ENCODE results near the gene FBXL17. TPM values are rescaled to one million over a fixed set of nuclear protein-coding genes. Genes with fewer than 3 reads are reported as not detected.

Gene FBXL17
- total RNA-seq, 1 experiment from 2014 or later: 4.9 TPM

- in situ Hi-C loops (cut with HindIII; ENCODE audit: low pct_unique_long_range_greater_than_20kb, low sequenced_read_pairs): no loop called here
- DNase-seq (ENCODE audit: low read depth): no peak
Measured at GRCh38 chr5:107959573-107960279, 422.2 kb downstream of the FBXL17 start.

- in situ Hi-C loops (cut with HindIII; ENCODE audit: low pct_unique_long_range_greater_than_20kb, low sequenced_read_pairs): no loop called here
- DNase-seq (ENCODE audit: low read depth): no peak
Measured at GRCh38 chr5:107958861-107959260, 423.0 kb downstream of the FBXL17 start.

- no peak for DNase-seq (ENCODE audit: low read depth)
- in situ Hi-C loops (cut with HindIII; ENCODE audit: low pct_unique_long_range_greater_than_20kb, low sequenced_read_pairs): no loop called here
Measured at GRCh38 chr5:107958432-107958831, 423.5 kb downstream of the FBXL17 start.

- in situ Hi-C loops (cut with HindIII; ENCODE audit: low pct_unique_long_range_greater_than_20kb, low sequenced_read_pairs): no loop called here
- no peak for DNase-seq (ENCODE audit: low read depth)
Measured at GRCh38 chr5:107957051-107957450, 424.8 kb downstream of the FBXL17 start.

DNA sequence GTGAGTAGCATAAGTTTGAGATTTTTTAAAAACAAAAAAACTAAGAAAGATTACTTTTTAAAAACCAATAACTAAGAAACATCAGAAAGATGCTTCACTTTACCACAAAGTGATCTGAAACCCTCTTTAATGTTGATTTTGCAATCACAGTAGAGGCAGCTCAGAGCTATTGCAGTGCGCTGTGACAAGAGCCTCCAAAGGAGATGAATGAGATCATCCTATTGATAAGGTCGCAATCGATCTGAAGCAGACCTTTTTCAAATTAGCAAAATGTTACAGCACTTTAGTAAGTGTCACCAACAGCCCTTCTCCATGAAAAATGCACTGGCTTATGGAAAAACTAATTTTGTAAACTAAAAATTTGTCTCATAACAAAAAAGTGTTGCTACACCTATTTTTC, 426.6 kb downstream of the FBXL17 start:
- DNase-seq (ENCODE audit: low read depth): no peak
- in situ Hi-C loops (cut with HindIII; ENCODE audit: low pct_unique_long_range_greater_than_20kb, low sequenced_read_pairs): no loop called here

DNA sequence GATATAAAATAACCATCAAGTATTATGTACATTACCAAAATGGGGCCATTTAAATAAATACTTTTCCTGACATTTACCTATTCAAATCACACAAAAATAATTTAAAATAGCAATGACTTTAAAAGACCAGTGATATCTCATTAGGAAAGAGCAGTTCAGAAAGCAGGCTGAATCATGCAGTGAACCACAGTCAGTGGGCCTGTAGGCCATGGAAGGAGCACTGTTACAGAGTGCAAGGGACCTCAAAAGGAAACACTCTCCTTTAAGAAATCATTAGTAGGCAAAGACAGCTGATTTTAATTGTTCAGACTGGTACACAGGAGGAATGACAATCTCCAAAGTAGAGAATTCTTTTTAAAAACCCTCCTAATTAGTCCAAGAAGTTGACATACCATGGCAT, 427.6 kb downstream of the FBXL17 start:
- no peak for DNase-seq (ENCODE audit: low read depth)
- in situ Hi-C loops (cut with HindIII; ENCODE audit: low pct_unique_long_range_greater_than_20kb, low sequenced_read_pairs): no loop called here

GRCh38 chr5:107952450-107952849, 429.4 kb downstream of the FBXL17 start:
- DNase-seq (ENCODE audit: low read depth): no peak
- in situ Hi-C loops (cut with HindIII; ENCODE audit: low pct_unique_long_range_greater_than_20kb, low sequenced_read_pairs): no loop called here

DNA sequence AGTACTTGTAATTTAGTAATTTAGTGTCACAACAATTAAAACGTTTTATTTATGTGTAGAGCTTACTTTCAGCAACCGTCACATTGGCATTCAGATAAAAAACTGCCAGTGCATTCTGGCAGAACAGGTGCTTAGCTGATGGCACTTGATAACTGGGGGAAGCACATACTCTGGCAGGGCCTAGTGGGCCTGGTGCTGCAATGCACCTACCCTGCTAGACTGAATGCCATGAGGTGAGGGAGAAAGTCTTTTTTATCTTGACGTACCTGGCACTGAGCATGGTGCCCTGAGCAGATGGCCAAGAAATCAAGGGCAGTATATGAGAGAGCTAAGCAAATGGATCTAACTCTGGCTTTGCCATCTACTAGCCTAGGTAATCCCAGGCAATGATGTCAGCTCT, 430.6 kb downstream of the FBXL17 start:
- in situ Hi-C loops (cut with HindIII; ENCODE audit: low pct_unique_long_range_greater_than_20kb, low sequenced_read_pairs): no loop called here
- DNase-seq (ENCODE audit: low read depth): no peak

- in situ Hi-C loops (cut with HindIII; ENCODE audit: low pct_unique_long_range_greater_than_20kb, low sequenced_read_pairs): no loop called here
- DNase-seq (ENCODE audit: low read depth): no peak
Measured at GRCh38 chr5:107950776-107951175, 431.1 kb downstream of the FBXL17 start.

GRCh38 chr5:107949688-107950341, 432.1 kb downstream of the FBXL17 start:
- in situ Hi-C loops (cut with HindIII; ENCODE audit: low pct_unique_long_range_greater_than_20kb, low sequenced_read_pairs): no loop called here
- DNase-seq (ENCODE audit: low read depth): no peak

DNA sequence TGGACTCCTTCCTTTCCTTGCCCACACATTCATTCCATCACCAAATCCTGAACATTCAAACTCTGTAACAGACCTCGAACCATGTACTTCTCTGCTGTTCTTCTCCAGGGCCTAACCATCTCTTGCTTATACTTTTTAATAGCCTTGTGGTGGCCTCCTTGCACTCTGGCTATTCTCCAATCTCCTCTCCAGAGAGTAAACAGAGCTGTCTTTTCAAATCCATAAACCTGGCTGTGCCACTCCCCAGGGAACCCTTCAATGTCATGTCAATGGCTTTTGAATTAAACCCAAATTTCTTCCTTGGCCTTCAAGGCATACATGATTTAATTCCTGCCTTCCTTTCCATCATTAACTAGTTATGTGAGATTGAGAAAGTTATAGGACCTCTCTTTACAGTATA, 433.5 kb downstream of the FBXL17 start:
- no peak for DNase-seq (ENCODE audit: low read depth)
- in situ Hi-C loops (cut with HindIII; ENCODE audit: low pct_unique_long_range_greater_than_20kb, low sequenced_read_pairs): no loop called here

- in situ Hi-C loops (cut with HindIII; ENCODE audit: low pct_unique_long_range_greater_than_20kb, low sequenced_read_pairs): no loop called here
- DNase-seq (ENCODE audit: low read depth): no peak
Measured at GRCh38 chr5:107945061-107945460, 436.8 kb downstream of the FBXL17 start.

- in situ Hi-C loops (cut with HindIII; ENCODE audit: low pct_unique_long_range_greater_than_20kb, low sequenced_read_pairs): no loop called here
- DNase-seq (ENCODE audit: low read depth): no peak
Measured at GRCh38 chr5:107943923-107944322, 438.0 kb downstream of the FBXL17 start.

DNA sequence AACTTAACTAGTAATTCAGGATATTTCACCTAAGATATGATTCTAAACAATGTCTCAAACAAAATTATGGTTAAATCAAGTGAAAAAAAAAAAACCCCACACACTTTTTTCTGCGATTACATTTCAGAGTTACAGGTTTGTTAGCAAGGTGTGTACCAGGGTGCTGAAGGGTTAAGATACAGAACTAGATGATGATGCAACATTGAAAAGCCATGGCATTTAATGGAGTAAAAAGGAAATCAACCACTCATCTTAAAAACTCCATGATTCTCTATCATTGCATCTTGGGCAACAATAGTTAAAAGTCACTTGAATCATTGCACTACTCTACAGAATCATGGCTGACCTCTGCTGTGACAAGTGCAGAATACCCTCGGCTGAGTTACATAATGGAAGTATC, 440.9 kb downstream of the FBXL17 start:
- no peak for DNase-seq (ENCODE audit: low read depth)
- in situ Hi-C loops (cut with HindIII; ENCODE audit: low pct_unique_long_range_greater_than_20kb, low sequenced_read_pairs): no loop called here

GRCh38 chr5:107937651-107938355, 444.1 kb downstream of the FBXL17 start:
- in situ Hi-C loops (cut with HindIII; ENCODE audit: low pct_unique_long_range_greater_than_20kb, low sequenced_read_pairs): no loop called here

GRCh38 chr5:107937204-107937603, 444.7 kb downstream of the FBXL17 start:
- in situ Hi-C loops (cut with HindIII; ENCODE audit: low pct_unique_long_range_greater_than_20kb, low sequenced_read_pairs): no loop called here
- DNase-seq (ENCODE audit: low read depth): no peak

More at GRCh38 chr5:107937651-107938355, 444.1 kb downstream of the FBXL17 start:
- no peak for DNase-seq (ENCODE audit: low read depth)

DNA sequence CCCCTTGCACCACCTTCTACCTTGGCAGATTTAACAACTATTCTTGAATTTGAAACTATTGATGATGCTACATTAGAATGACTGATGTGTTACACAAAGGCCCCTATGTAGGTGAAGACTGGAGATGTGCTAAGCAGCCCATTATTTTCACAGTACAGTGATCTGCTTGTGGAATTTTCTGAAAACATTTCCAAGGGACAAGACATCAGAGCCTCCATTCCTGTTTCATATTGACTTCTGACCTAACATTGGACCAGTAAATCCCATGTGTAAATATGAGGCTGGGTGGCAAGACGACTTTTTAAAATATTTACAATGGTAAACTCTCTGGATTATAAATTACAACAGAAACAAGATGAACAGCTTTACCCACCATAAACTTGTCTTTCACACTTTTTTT, 445.4 kb downstream of the FBXL17 start:
- in situ Hi-C loops (cut with HindIII; ENCODE audit: low pct_unique_long_range_greater_than_20kb, low sequenced_read_pairs): no loop called here

GRCh38 chr5:107935645-107936044, 446.3 kb downstream of the FBXL17 start:
- no peak for DNase-seq (ENCODE audit: low read depth)
- in situ Hi-C loops (cut with HindIII; ENCODE audit: low pct_unique_long_range_greater_than_20kb, low sequenced_read_pairs): no loop called here

More for the DNA sequence above, 445.4 kb downstream of the FBXL17 start:
- DNase-seq (ENCODE audit: low read depth): no peak

- in situ Hi-C loops (cut with HindIII; ENCODE audit: low pct_unique_long_range_greater_than_20kb, low sequenced_read_pairs): no loop called here
- no peak for DNase-seq (ENCODE audit: low read depth)
Measured at GRCh38 chr5:107933326-107933725, 448.6 kb downstream of the FBXL17 start.
